HepG2 (cell line): ENCODE measurements around the gene ATG4D. TPM values are rescaled to one million over a fixed set of nuclear protein-coding genes. Genes with fewer than 3 reads are reported as not detected.

Source experiments
- BORCS8-MEF2B ChIP-seq: sonication (generic); formaldehyde crosslinking; IDR thresholded peaks from 2 replicates; pipeline ENCODE4 v1.8.0; 2022; ENCODE audit warnings: mild to moderate bottlenecking, missing genetic modification reagents
- GABPB1 ChIP-seq: IDR thresholded peaks from 2 replicates; pipeline ENCODE4 v1.6.1; 2016; ENCODE audit warnings: mild to moderate bottlenecking, missing genetic modification reagents, moderate library complexity, missing compliant biosample characterization
- HES4 ChIP-seq: sonication (generic); formaldehyde crosslinking; IDR thresholded peaks from 2 replicates; pipeline ENCODE4 v1.9.0; 2021; ENCODE audit warnings: mild to moderate bottlenecking, missing genetic modification reagents, borderline replicate concordance
- HNRNPK ChIP-seq: fragments of 200-400 bp; formaldehyde crosslinking; IDR thresholded peaks from 2 replicates; pipeline ENCODE4 v1.6.1; 2018; ENCODE audit warnings: low read length, low read depth, moderate library complexity, mild to moderate bottlenecking; ENCODE audit not compliant: poor library complexity, severe bottlenecking
- KDM1A ChIP-seq: IDR thresholded peaks from 2 replicates; pipeline ENCODE4 v1.6.1; 2016; ENCODE audit warnings: missing compliant biosample characterization
- SUZ12 ChIP-seq: fragments of 150-350 bp; IDR thresholded peaks from 2 replicates; pipeline ENCODE4 v1.6.1; 2014; ENCODE audit warnings: low read depth, low read length
- TBP ChIP-seq: sonication (generic); formaldehyde crosslinking; IDR thresholded peaks from 2 replicates; pipeline ENCODE4 v1.5.0; 2020; ENCODE audit warnings: missing genetic modification reagents
- ZNF180 ChIP-seq: sonication (generic); formaldehyde crosslinking; IDR thresholded peaks from 2 replicates; pipeline ENCODE4 v1.4.0; 2020; ENCODE audit warnings: low read depth, missing genetic modification reagents, borderline replicate concordance
- ZNF30 ChIP-seq: sonication (generic); formaldehyde crosslinking; IDR thresholded peaks from 2 replicates; pipeline ENCODE4 v1.5.0; 2020; ENCODE audit warnings: mild to moderate bottlenecking, missing genetic modification reagents
- ZNF713 ChIP-seq: sonication (generic); formaldehyde crosslinking; IDR thresholded peaks from 2 replicates; pipeline ENCODE4 v1.4.0; 2020; ENCODE audit warnings: mild to moderate bottlenecking, missing genetic modification reagents
- ZNF883 ChIP-seq: sonication (generic); formaldehyde crosslinking; IDR thresholded peaks from 2 replicates; pipeline ENCODE4 v1.5.1; 2020; ENCODE audit warnings: mild to moderate bottlenecking, missing genetic modification reagents; ENCODE audit errors: not compliant biosample characterization
- ZSCAN29 ChIP-seq: sonication (generic); formaldehyde crosslinking; conservative IDR thresholded peaks from 2 replicates; pipeline ENCODE4 v1.4.0; 2020; ENCODE audit warnings: mild to moderate bottlenecking, missing genetic modification reagents
- polyA plus RNA-seq, 8 experiments: library from polyadenylated mRNA; depleted of rRNA in 3 of 8; stranded (reverse) in 7 of 8; unstranded in 1 of 8; fragments of >200 nt; fragmentation: Illumina TruSeq in 4 of 8; extraction: Trizol in 4 of 8; gene quantifications; 2 replicates each; pipeline versions ENCODE4 v1.2.1 to v1.2.3, GENCODE V29; 2011 to 2016; ENCODE audit warnings: low read depth in 4 of 8, missing spikeins in 1 of 8, mixed read lengths in 1 of 8; ENCODE audit not compliant: insufficient read depth in 1 of 8
- total RNA-seq, 5 experiments: library from RNA; depleted of rRNA; stranded (reverse); fragments of >200 nt; fragmentation: Illumina TruSeq; extraction: Trizol; gene quantifications; 2 replicates each; pipeline ENCODE4 v1.2.3, GENCODE V29; 2016; ENCODE audit warnings: low read depth in 1 of 5
- TF ChIP-seq, protein P1 (sequence below): sonication (generic); formaldehyde crosslinking; IDR thresholded peaks from 2 replicates; pipeline ENCODE4 v1.4.0; 2020; ENCODE audit warnings: missing genetic modification reagents, borderline replicate concordance
- TF ChIP-seq, protein P2 (sequence below): IDR thresholded peaks from 2 replicates; pipeline ENCODE4 v1.6.1; 2012; ENCODE audit warnings: low read length, improper control_type of control experiment
- TF ChIP-seq, protein P3 (sequence below): IDR thresholded peaks from 2 replicates; pipeline ENCODE4 v1.4.0; 2020; ENCODE audit warnings: mild to moderate bottlenecking, missing genetic modification reagents
- TF ChIP-seq, protein P4 (sequence below): sonication (generic); formaldehyde crosslinking; IDR thresholded peaks from 2 replicates; pipeline ENCODE4 v1.5.0; 2020; ENCODE audit warnings: missing genetic modification reagents
- TF ChIP-seq, protein P5 (sequence below): IDR thresholded peaks from 2 replicates; pipeline ENCODE4 v1.6.1; 2016; ENCODE audit warnings: low read depth, control low read depth

ATG4D gene
- total and polyA plus RNA-seq, 2 of the 13 experiments (the other 11 are each of a cell fraction or from before 2014, with no cell fraction given) = 17.8 to 19.0 TPM

DNA sequence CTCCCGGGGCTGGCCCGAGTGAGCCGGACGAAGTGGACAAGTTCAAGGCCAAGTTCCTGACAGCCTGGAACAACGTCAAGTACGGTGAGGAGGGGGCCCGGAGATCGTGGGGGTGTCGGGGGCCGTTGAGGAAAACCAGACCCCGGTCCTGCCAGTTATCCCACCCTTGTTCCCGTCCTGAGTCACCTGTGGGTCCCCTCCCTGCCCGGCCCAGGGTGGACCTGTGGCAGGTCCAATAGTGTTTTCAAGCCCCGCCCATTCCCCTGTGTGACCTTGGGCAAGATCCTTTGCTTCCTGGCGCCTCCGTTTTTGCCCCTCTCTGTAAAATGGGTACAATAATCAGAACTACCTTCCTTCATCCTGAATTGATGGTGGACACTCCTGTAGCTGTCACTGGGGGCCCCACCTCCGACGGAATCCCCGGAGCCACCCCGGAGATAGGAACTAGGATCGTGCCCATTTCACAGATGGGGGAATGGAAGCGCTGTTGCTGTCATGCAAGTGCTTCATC lies 593 bp downstream of the ATG4D start (continued):
- TF ChIP-seq, protein P1, sequence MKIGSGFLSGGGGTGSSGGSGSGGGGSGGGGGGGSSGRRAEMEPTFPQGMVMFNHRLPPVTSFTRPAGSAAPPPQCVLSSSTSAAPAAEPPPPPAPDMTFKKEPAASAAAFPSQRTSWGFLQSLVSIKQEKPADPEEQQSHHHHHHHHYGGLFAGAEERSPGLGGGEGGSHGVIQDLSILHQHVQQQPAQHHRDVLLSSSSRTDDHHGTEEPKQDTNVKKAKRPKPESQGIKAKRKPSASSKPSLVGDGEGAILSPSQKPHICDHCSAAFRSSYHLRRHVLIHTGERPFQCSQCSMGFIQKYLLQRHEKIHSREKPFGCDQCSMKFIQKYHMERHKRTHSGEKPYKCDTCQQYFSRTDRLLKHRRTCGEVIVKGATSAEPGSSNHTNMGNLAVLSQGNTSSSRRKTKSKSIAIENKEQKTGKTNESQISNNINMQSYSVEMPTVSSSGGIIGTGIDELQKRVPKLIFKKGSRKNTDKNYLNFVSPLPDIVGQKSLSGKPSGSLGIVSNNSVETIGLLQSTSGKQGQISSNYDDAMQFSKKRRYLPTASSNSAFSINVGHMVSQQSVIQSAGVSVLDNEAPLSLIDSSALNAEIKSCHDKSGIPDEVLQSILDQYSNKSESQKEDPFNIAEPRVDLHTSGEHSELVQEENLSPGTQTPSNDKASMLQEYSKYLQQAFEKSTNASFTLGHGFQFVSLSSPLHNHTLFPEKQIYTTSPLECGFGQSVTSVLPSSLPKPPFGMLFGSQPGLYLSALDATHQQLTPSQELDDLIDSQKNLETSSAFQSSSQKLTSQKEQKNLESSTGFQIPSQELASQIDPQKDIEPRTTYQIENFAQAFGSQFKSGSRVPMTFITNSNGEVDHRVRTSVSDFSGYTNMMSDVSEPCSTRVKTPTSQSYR = no peak
- TF ChIP-seq GABPB1 (CRISPR knock-in tag) = no peak
- no peak for TF ChIP-seq ZNF180
- no peak for TF ChIP-seq SUZ12
- TF ChIP-seq, protein P2, sequence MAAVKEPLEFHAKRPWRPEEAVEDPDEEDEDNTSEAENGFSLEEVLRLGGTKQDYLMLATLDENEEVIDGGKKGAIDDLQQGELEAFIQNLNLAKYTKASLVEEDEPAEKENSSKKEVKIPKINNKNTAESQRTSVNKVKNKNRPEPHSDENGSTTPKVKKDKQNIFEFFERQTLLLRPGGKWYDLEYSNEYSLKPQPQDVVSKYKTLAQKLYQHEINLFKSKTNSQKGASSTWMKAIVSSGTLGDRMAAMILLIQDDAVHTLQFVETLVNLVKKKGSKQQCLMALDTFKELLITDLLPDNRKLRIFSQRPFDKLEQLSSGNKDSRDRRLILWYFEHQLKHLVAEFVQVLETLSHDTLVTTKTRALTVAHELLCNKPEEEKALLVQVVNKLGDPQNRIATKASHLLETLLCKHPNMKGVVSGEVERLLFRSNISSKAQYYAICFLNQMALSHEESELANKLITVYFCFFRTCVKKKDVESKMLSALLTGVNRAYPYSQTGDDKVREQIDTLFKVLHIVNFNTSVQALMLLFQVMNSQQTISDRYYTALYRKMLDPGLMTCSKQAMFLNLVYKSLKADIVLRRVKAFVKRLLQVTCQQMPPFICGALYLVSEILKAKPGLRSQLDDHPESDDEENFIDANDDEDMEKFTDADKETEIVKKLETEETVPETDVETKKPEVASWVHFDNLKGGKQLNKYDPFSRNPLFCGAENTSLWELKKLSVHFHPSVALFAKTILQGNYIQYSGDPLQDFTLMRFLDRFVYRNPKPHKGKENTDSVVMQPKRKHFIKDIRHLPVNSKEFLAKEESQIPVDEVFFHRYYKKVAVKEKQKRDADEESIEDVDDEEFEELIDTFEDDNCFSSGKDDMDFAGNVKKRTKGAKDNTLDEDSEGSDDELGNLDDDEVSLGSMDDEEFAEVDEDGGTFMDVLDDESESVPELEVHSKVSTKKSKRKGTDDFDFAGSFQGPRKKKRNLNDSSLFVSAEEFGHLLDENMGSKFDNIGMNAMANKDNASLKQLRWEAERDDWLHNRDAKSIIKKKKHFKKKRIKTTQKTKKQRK = no peak
- no peak for TF ChIP-seq HES4 (CRISPR knock-in tag)
- TF ChIP-seq HNRNPK = no peak
- TF ChIP-seq, protein P3, sequence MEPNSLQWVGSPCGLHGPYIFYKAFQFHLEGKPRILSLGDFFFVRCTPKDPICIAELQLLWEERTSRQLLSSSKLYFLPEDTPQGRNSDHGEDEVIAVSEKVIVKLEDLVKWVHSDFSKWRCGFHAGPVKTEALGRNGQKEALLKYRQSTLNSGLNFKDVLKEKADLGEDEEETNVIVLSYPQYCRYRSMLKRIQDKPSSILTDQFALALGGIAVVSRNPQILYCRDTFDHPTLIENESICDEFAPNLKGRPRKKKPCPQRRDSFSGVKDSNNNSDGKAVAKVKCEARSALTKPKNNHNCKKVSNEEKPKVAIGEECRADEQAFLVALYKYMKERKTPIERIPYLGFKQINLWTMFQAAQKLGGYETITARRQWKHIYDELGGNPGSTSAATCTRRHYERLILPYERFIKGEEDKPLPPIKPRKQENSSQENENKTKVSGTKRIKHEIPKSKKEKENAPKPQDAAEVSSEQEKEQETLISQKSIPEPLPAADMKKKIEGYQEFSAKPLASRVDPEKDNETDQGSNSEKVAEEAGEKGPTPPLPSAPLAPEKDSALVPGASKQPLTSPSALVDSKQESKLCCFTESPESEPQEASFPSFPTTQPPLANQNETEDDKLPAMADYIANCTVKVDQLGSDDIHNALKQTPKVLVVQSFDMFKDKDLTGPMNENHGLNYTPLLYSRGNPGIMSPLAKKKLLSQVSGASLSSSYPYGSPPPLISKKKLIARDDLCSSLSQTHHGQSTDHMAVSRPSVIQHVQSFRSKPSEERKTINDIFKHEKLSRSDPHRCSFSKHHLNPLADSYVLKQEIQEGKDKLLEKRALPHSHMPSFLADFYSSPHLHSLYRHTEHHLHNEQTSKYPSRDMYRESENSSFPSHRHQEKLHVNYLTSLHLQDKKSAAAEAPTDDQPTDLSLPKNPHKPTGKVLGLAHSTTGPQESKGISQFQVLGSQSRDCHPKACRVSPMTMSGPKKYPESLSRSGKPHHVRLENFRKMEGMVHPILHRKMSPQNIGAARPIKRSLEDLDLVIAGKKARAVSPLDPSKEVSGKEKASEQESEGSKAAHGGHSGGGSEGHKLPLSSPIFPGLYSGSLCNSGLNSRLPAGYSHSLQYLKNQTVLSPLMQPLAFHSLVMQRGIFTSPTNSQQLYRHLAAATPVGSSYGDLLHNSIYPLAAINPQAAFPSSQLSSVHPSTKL (CRISPR knock-in tag) = no peak
- TF ChIP-seq, protein P4, sequence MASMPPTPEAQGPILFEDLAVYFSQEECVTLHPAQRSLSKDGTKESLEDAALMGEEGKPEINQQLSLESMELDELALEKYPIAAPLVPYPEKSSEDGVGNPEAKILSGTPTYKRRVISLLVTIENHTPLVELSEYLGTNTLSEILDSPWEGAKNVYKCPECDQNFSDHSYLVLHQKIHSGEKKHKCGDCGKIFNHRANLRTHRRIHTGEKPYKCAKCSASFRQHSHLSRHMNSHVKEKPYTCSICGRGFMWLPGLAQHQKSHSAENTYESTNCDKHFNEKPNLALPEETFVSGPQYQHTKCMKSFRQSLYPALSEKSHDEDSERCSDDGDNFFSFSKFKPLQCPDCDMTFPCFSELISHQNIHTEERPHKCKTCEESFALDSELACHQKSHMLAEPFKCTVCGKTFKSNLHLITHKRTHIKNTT (CRISPR knock-in tag) = no peak
- no peak for TF ChIP-seq TBP (CRISPR knock-in tag)
- TF ChIP-seq ZNF30 (CRISPR knock-in tag) = no peak
- TF ChIP-seq, protein P5, sequence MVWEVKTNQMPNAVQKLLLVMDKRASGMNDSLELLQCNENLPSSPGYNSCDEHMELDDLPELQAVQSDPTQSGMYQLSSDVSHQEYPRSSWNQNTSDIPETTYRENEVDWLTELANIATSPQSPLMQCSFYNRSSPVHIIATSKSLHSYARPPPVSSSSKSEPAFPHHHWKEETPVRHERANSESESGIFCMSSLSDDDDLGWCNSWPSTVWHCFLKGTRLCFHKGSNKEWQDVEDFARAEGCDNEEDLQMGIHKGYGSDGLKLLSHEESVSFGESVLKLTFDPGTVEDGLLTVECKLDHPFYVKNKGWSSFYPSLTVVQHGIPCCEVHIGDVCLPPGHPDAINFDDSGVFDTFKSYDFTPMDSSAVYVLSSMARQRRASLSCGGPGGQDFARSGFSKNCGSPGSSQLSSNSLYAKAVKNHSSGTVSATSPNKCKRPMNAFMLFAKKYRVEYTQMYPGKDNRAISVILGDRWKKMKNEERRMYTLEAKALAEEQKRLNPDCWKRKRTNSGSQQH = no peak
- no peak for TF ChIP-seq ZNF883 (CRISPR knock-in tag)
- TF ChIP-seq ZSCAN29 (CRISPR knock-in tag) = no peak
- TF ChIP-seq BORCS8-MEF2B (CRISPR knock-in tag) = 0 out of 2 replicates have a peak, but pooled peaks have one; percentile 54
- peak; percentile 88 for TF ChIP-seq KDM1A
- TF ChIP-seq ZNF713 (CRISPR knock-in tag) = no peak
